Mesenchymal stem cell (in vitro differentiated cells and primary cell): ENCODE measurements around the gene ZNF407.
"Not testable (repeated sequence)": the region's sequence is repeated elsewhere in the genome, so short reads cannot be mapped to it uniquely, and the experiment has no call there.

Experiments used
- DNase-seq: peaks from one replicate; pipeline ENCODE4 v3.0.0-alpha.2; 2013
- H2AFZ ChIP-seq: one replicate; pipeline ENCODE4 v1.6.1; 2013; ENCODE audit warnings: low read depth, mild to moderate bottlenecking, control low read depth, inconsistent platforms, low read length, moderate library complexity
- H2AK5ac ChIP-seq: 2 replicates; pipeline ENCODE4 v1.6.1; 2013; ENCODE audit warnings: low read length, moderate library complexity, mild to moderate bottlenecking, inconsistent platforms; ENCODE audit not compliant: severe bottlenecking
- H2BK120ac ChIP-seq: one replicate; pipeline ENCODE4 v1.6.1; 2013; ENCODE audit warnings: low read depth, mild to moderate bottlenecking, inconsistent platforms, low read length, moderate library complexity
- H2BK12ac ChIP-seq, 2 experiments: one replicate each; pipeline ENCODE4 v1.6.1; 2013; ENCODE audit warnings: inconsistent platforms in 2 of 2, low read length in 2 of 2, mild to moderate bottlenecking in 2 of 2, moderate library complexity in 2 of 2, control low read depth in 1 of 2
- H2BK15ac ChIP-seq: one replicate; pipeline ENCODE4 v1.6.1; 2013; ENCODE audit warnings: mild to moderate bottlenecking, low read depth, inconsistent platforms; ENCODE audit not compliant: poor library complexity, severe bottlenecking
- H2BK5ac ChIP-seq: 2 replicates; pipeline ENCODE4 v1.6.1; 2013; ENCODE audit warnings: low read depth, mild to moderate bottlenecking, low read length, control low read depth, inconsistent platforms; ENCODE audit not compliant: poor library complexity, severe bottlenecking
- H3K14ac ChIP-seq, 2 experiments: one replicate each; pipeline ENCODE4 v1.6.1; 2013; ENCODE audit warnings: inconsistent platforms in 2 of 2, low read length in 2 of 2, control low read depth in 1 of 2, mild to moderate bottlenecking in 1 of 2, moderate library complexity in 1 of 2
- H3K18ac ChIP-seq, 2 experiments: one replicate each; pipeline ENCODE4 v1.6.1; 2013; ENCODE audit warnings: inconsistent platforms in 2 of 2, low read length in 2 of 2, control low read depth in 1 of 2, low read depth in 1 of 2, mild to moderate bottlenecking in 1 of 2
- H3K23ac ChIP-seq, 2 experiments: one replicate each; pipeline ENCODE4 v1.6.1; 2013; ENCODE audit warnings: inconsistent platforms in 2 of 2, low read length in 2 of 2, mild to moderate bottlenecking in 2 of 2, moderate library complexity in 2 of 2, control low read depth in 1 of 2
- H3K27ac ChIP-seq: 2 replicates; pipeline ENCODE4 v1.5.1; 2013; ENCODE audit warnings: mild to moderate bottlenecking, moderate library complexity, low read length, control low read depth, inconsistent platforms; ENCODE audit not compliant: poor library complexity, severe bottlenecking
- H3K27me3 ChIP-seq, 2 experiments: 2 replicates each; pipeline versions ENCODE4 v1.6.1 to v1.7.0; 2013; ENCODE audit warnings: low read length in 2 of 2, mild to moderate bottlenecking in 2 of 2, moderate library complexity in 2 of 2, control low read depth in 1 of 2, inconsistent platforms in 1 of 2; ENCODE audit not compliant: control insufficient read depth in 1 of 2, insufficient read depth in 1 of 2
- H3K36me3 ChIP-seq, 2 experiments: 2 replicates each; pipeline versions ENCODE4 v1.6.1 to v1.7.0; 2013; ENCODE audit warnings: low read length in 2 of 2, control low read depth in 1 of 2, inconsistent platforms in 1 of 2, low read depth in 1 of 2, mild to moderate bottlenecking in 1 of 2; ENCODE audit not compliant: insufficient read depth in 2 of 2, control insufficient read depth in 1 of 2
- H3K4ac ChIP-seq, 2 experiments: one replicate each; pipeline ENCODE4 v1.6.1; 2013; ENCODE audit warnings: inconsistent platforms in 2 of 2, low read length in 2 of 2, mild to moderate bottlenecking in 2 of 2, moderate library complexity in 2 of 2, control low read depth in 1 of 2, low read depth in 1 of 2
- H3K4me1 ChIP-seq: 2 replicates; pipeline ENCODE4 v1.6.1; 2013; ENCODE audit warnings: low read depth, low read length, control low read depth; ENCODE audit not compliant: control insufficient read depth, insufficient read depth
- H3K4me2 ChIP-seq: 2 replicates; pipeline ENCODE4 v1.6.1; 2013; ENCODE audit warnings: low read length, mild to moderate bottlenecking, inconsistent platforms; ENCODE audit not compliant: poor library complexity, severe bottlenecking
- H3K4me3 ChIP-seq, 2 experiments: 2 replicates each; pipeline versions ENCODE4 v1.5.1 to v1.7.0; 2013; ENCODE audit warnings: low read length in 2 of 2, mild to moderate bottlenecking in 2 of 2, control low read depth in 1 of 2, low read depth in 1 of 2; ENCODE audit not compliant: insufficient read depth in 1 of 2
- H3K79me1 ChIP-seq: replicated peaks from 2 replicates; pipeline ENCODE4 v1.6.1; 2013; ENCODE audit warnings: mild to moderate bottlenecking, control low read depth, low read length, inconsistent platforms; ENCODE audit not compliant: poor library complexity, severe bottlenecking
- H3K9ac ChIP-seq: 2 replicates; pipeline ENCODE4 v1.7.0; 2013; ENCODE audit warnings: mild to moderate bottlenecking, low read length, moderate library complexity
- H3K9me3 ChIP-seq: 2 replicates; pipeline ENCODE4 v1.7.0; 2013; ENCODE audit warnings: mild to moderate bottlenecking, low read length; ENCODE audit not compliant: control insufficient read depth
- H4K8ac ChIP-seq: one replicate; pipeline ENCODE4 v1.6.1; 2013; ENCODE audit warnings: inconsistent platforms, mild to moderate bottlenecking, low read length, moderate library complexity
- H4K91ac ChIP-seq: one replicate; pipeline ENCODE4 v1.6.1; 2013; ENCODE audit warnings: mild to moderate bottlenecking, low read length, inconsistent platforms
- WGBS: methylation state at CpG from one replicate; pipeline ENCODE4 v1.1.7; 2013; ENCODE audit warnings: mixed read lengths; 5-methylcytosine and 5-hydroxymethylcytosine counted together

Gene ZNF407

DNA sequence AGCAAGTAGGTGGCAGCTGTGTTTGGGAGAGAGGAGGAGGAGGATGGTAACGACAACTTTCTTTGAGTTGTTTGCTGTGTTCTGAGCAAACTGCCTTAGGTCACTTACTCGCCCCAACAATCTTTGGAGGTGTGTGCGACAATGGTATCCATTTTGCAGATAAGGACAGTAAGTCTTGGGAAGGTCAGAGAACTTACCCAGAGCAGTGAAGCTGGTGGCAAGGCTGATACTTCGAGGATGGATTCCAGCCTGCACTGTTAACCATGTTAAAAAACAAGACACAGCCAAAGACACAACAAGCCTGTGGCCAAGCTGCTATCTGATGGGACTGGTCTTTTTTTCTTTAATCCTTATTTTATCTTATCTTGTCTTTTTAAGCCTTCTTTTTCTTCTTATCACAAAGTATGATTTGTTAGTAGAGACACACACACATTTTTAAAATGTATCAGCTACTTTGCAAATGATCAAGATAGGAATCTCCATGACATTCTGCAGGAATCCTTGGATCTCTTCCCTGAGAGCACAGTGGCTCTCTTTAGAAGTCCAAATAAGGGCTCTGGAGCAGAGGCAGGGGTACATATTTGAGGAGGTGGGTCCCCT is 35.4 kb upstream of the ZNF407 start:
- H3K14ac ChIP-seq: no peak overlapping the region
- no peak overlapping the region for H2AFZ ChIP-seq
- H3K36me3 ChIP-seq: no peaks in the 10 kb centered on the region
- H3K27me3 ChIP-seq: peaks cover 9 to 36% of the 10 kb centered on the region in 2 experiments
- no peak overlapping the region for H2AK5ac ChIP-seq
- DNase-seq: no peak
- H2BK120ac ChIP-seq: no peak overlapping the region
- H3K9me3 ChIP-seq: peaks cover 4% of the 10 kb centered on the region
- H3K4ac ChIP-seq: no peak overlapping the region
- no peak overlapping the region for H3K4me3 ChIP-seq
- no peak overlapping the region for H3K4me2 ChIP-seq
- WGBS: 80% methylated on average over 4 of the region's 4 CpGs
- no peak overlapping the region for H3K9ac ChIP-seq
- no peak overlapping the region for H3K18ac ChIP-seq
- H4K91ac ChIP-seq: no peak overlapping the region
- H3K27ac ChIP-seq: no peak overlapping the region
- no peak overlapping the region for H3K23ac ChIP-seq
- no peak overlapping the region for H2BK15ac ChIP-seq
- no peaks in the 10 kb centered on the region for H3K79me1 ChIP-seq
- H2BK12ac ChIP-seq: no peak overlapping the region
- no peaks in the 10 kb centered on the region for H3K4me1 ChIP-seq
- no peak overlapping the region for H2BK5ac ChIP-seq
- H4K8ac ChIP-seq: no peak overlapping the region

- peaks cover 9 to 30% of the 10 kb centered on the region in 2 experiments for H3K27me3 ChIP-seq
- no peak overlapping the region for H3K14ac ChIP-seq
- DNase-seq: no peak
- no peaks in the 10 kb centered on the region for H3K79me1 ChIP-seq
- H3K4me2 ChIP-seq: no peak overlapping the region
- no peaks in the 10 kb centered on the region for H3K36me3 ChIP-seq
- no peak overlapping the region for H2BK5ac ChIP-seq
- H2AK5ac ChIP-seq: no peak overlapping the region
- no peak overlapping the region for H4K8ac ChIP-seq
- WGBS: 71% methylated on average over 4 of the region's 4 CpGs
- H3K18ac ChIP-seq: no peak overlapping the region
- H3K9ac ChIP-seq: no peak overlapping the region
- H2BK120ac ChIP-seq: no peak overlapping the region
- H3K27ac ChIP-seq: no peak overlapping the region
- no peak overlapping the region for H2BK15ac ChIP-seq
- H2AFZ ChIP-seq: no peak overlapping the region
- no peak overlapping the region for H3K4me3 ChIP-seq
- no peak overlapping the region for H4K91ac ChIP-seq
- H2BK12ac ChIP-seq: no peak overlapping the region
- H3K23ac ChIP-seq: no peak overlapping the region
- peaks cover 4% of the 10 kb centered on the region for H3K9me3 ChIP-seq
- no peak overlapping the region for H3K4ac ChIP-seq
- H3K4me1 ChIP-seq: no peaks in the 10 kb centered on the region
These were observed 34.9 kb upstream of the ZNF407 start for GRCh38 chr18:74562775-74563174.

- peaks cover 9 to 33% of the 10 kb centered on the region in 2 experiments for H3K27me3 ChIP-seq
- WGBS: 82% methylated on average over 3 of the region's 3 CpGs
- no peak overlapping the region for H2BK120ac ChIP-seq
- no peaks in the 10 kb centered on the region for H3K79me1 ChIP-seq
- no peak overlapping the region for H2BK15ac ChIP-seq
- no peak overlapping the region for H3K27ac ChIP-seq
- no peak overlapping the region for H4K91ac ChIP-seq
- H3K9me3 ChIP-seq: peaks cover 8% of the 10 kb centered on the region
- H2AFZ ChIP-seq: no peak overlapping the region
- no peaks in the 10 kb centered on the region for H3K4me1 ChIP-seq
- no peak overlapping the region for H2AK5ac ChIP-seq
- no peak overlapping the region for H3K9ac ChIP-seq
- DNase-seq: no peak
- H3K4me2 ChIP-seq: no peak overlapping the region
- H3K4me3 ChIP-seq: no peak overlapping the region
- no peak overlapping the region for H3K14ac ChIP-seq
- H3K4ac ChIP-seq: no peak overlapping the region
- H3K23ac ChIP-seq: no peak overlapping the region
- H3K18ac ChIP-seq: no peak overlapping the region
- no peak overlapping the region for H2BK12ac ChIP-seq
- no peaks in the 10 kb centered on the region for H3K36me3 ChIP-seq
- no peak overlapping the region for H2BK5ac ChIP-seq
- H4K8ac ChIP-seq: no peak overlapping the region
These were observed 33.7 kb upstream of the ZNF407 start for GRCh38 chr18:74563999-74564398.

GRCh38 chr18:74565164-74565563 is 32.5 kb upstream of the ZNF407 start:
- not testable (repeated sequence) for H3K79me1 ChIP-seq, H3K4me1 ChIP-seq, H2BK15ac ChIP-seq, H4K8ac ChIP-seq, H3K4me3 ChIP-seq, H3K23ac ChIP-seq, H3K4ac ChIP-seq, H3K36me3 ChIP-seq, H2BK5ac ChIP-seq, H3K27ac ChIP-seq, H2BK12ac ChIP-seq, H2AK5ac ChIP-seq, H2BK120ac ChIP-seq, DNase-seq, H3K14ac ChIP-seq, H3K9ac ChIP-seq, H3K9me3 ChIP-seq, H2AFZ ChIP-seq, H3K4me2 ChIP-seq, H3K18ac ChIP-seq, H4K91ac ChIP-seq
- peaks cover 9 to 33% of the 10 kb centered on the region in 2 experiments for H3K27me3 ChIP-seq
- 85% methylated on average over 1 of the region's 1 CpG for WGBS
